Endothelial cell of umbilical vein (primary cell): ENCODE data around the gene BMERB1. TPM values are rescaled to one million over a fixed set of nuclear protein-coding genes. Genes with fewer than 3 reads are reported as not detected.

Experiments used
- BruUV-seq: library from RNA; stranded (reverse); fragments of 400-500 nt; replicated peaks from 2 replicates; lab custom pipeline; 2021; lab: Mats Ljungman, UMichigan
- CTCF ChIA-PET: fragments of 300-600, 350-600 bp; sonication (Branson Sonifier 250); formaldehyde crosslinking; loops from one replicate; lab custom pipeline; 2021; ENCODE audit warnings: antibody characterized with exemption, inconsistent platforms; lab: Charles Lee
- POLR2A ChIA-PET: fragments of 300-600, 350-600 bp; sonication (Branson Sonifier 250); formaldehyde crosslinking; loops from one replicate; lab custom pipeline; 2021; ENCODE audit warnings: antibody characterized with exemption, inconsistent platforms; lab: Charles Lee
- DNase-seq: peaks from one replicate; pipeline ENCODE4 v3.0.0-alpha.2; 2011; ENCODE audit warnings: low read depth, low spot score
- FAIRE-seq: peaks from 2 replicates; lab custom pipeline; 2011; peaks lifted over from hg19 to GRCh38; lab: Jason Lieb, UNC
- H2AFZ ChIP-seq: 2 replicates; pipeline ENCODE4 v1.6.0; 2012; ENCODE audit warnings: low read depth, low read length, control low read depth, inconsistent platforms
- H3K27ac ChIP-seq: 2 replicates; pipeline ENCODE4 v1.5.1; 2011; ENCODE audit warnings: low read depth, mild to moderate bottlenecking, control low read depth, low read length, moderate library complexity; ENCODE audit not compliant: insufficient read depth
- H3K27me3 ChIP-seq, 2 experiments: 2 replicates each; pipeline versions ENCODE4 v1.6.0 to v1.6.1; 2011; ENCODE audit warnings: low read length in 2 of 2, mixed read lengths in 1 of 2; ENCODE audit not compliant: control insufficient read depth in 2 of 2, insufficient read depth in 2 of 2
- H3K36me3 ChIP-seq, 2 experiments: 2 replicates in 1 of 2; 3 replicates in 1 of 2; pipeline ENCODE4 v1.5.1; 2011; ENCODE audit warnings: low read length in 2 of 2, mild to moderate bottlenecking in 1 of 2, moderate library complexity in 1 of 2; ENCODE audit not compliant: control insufficient read depth in 2 of 2, insufficient read depth in 2 of 2; ENCODE audit errors: extremely low read depth in 1 of 2
- H3K4me1 ChIP-seq: 3 replicates; pipeline ENCODE4 v1.5.1; 2011; ENCODE audit warnings: mild to moderate bottlenecking, low read length; ENCODE audit not compliant: control insufficient read depth, insufficient read depth; ENCODE audit errors: extremely low read depth
- H3K4me2 ChIP-seq: 2 replicates; pipeline ENCODE4 v1.6.1; 2011; ENCODE audit warnings: low read length, control low read depth, mixed read lengths; ENCODE audit not compliant: insufficient read depth
- H3K4me3 ChIP-seq, 3 experiments: fragments of 200-600 bp in 1 of 3; sonication (generic), shearing (Covaris generic) in 1 of 3; replicated peaks in 1 of 3; 2 replicates each; pipeline ENCODE4 v1.5.1; 2011 to 2016; ENCODE audit warnings: control low read depth in 3 of 3, low read length in 3 of 3, mild to moderate bottlenecking in 2 of 3, inconsistent platforms in 1 of 3, low read depth in 1 of 3, moderate library complexity in 1 of 3; ENCODE audit not compliant: insufficient read depth in 1 of 3
- H3K79me2 ChIP-seq: 2 replicates; pipeline ENCODE4 v1.6.0; 2012; ENCODE audit warnings: low read length, inconsistent platforms; ENCODE audit not compliant: control insufficient read depth, insufficient read depth
- H3K9ac ChIP-seq: replicated peaks from 2 replicates; pipeline ENCODE3; 2011; ENCODE audit warnings: low read length, control low read depth; ENCODE audit not compliant: insufficient read depth; ENCODE audit errors: extremely low read depth
- H3K9me1 ChIP-seq: replicated peaks from 3 replicates; pipeline ENCODE4 v1.6.0; 2011; ENCODE audit warnings: mild to moderate bottlenecking, low read length; ENCODE audit not compliant: control insufficient read depth, insufficient read depth; ENCODE audit errors: extremely low read depth
- H3K9me3 ChIP-seq: replicated peaks from 2 replicates; pipeline ENCODE4 v1.5.1; 2012; ENCODE audit warnings: low read length, inconsistent platforms; ENCODE audit not compliant: control insufficient read depth, insufficient read depth
- H4K20me1 ChIP-seq: replicated peaks from 2 replicates; pipeline ENCODE3; 2011; ENCODE audit warnings: mild to moderate bottlenecking, low read length; ENCODE audit not compliant: control insufficient read depth, insufficient read depth; ENCODE audit errors: extremely low read depth
- CTCF ChIP-seq, 2 donors: IDR thresholded peaks; 1 replicate in 1 of 2; 2 replicates in 1 of 2; pipeline ENCODE4 v1.5.1; 2011; ENCODE audit warnings: low read length in 2 of 2, mild to moderate bottlenecking in 2 of 2, moderate library complexity in 2 of 2, control low read depth in 1 of 2, inconsistent platforms in 1 of 2, low read depth in 1 of 2; ENCODE audit not compliant: insufficient read depth in 1 of 2; ENCODE audit errors: extremely low read depth in 1 of 2
- EZH2 ChIP-seq: IDR thresholded peaks from 2 replicates; pipeline ENCODE4 v1.6.1; 2012; ENCODE audit warnings: borderline replicate concordance, low read depth, mild to moderate bottlenecking, moderate library complexity, low read length, inconsistent platforms; ENCODE audit not compliant: severe bottlenecking
- FOS ChIP-seq: IDR thresholded peaks from 2 replicates; pipeline ENCODE4 v1.6.1; 2011; ENCODE audit warnings: mild to moderate bottlenecking, low read length, moderate library complexity, borderline replicate concordance; ENCODE audit not compliant: insufficient read depth
- GATA2 ChIP-seq: IDR thresholded peaks from 2 replicates; pipeline ENCODE4 v1.7.0; 2011; ENCODE audit warnings: low read depth, mild to moderate bottlenecking, moderate library complexity, mixed read lengths, low read length; ENCODE audit not compliant: insufficient read length, insufficient read depth
- JUN ChIP-seq: IDR thresholded peaks from 2 replicates; pipeline ENCODE4 v1.6.1; 2011; ENCODE audit warnings: borderline replicate concordance, low read depth; ENCODE audit not compliant: insufficient read length, insufficient read depth
- MAX ChIP-seq: IDR thresholded peaks from 2 replicates; pipeline ENCODE4 v1.6.1; 2011; ENCODE audit not compliant: insufficient read depth, insufficient read length
- MYC ChIP-seq: IDR thresholded peaks from one replicate; pipeline ENCODE4 v1.6.1; 2011; ENCODE audit warnings: mild to moderate bottlenecking, low read depth, low read length
- POLR2A ChIP-seq: IDR thresholded peaks from 2 replicates; pipeline ENCODE4 v1.6.1; 2012; ENCODE audit warnings: low read depth, mild to moderate bottlenecking, control low read depth, low read length
- POLR2AphosphoS5 ChIP-seq: IDR thresholded peaks from 2 replicates; pipeline ENCODE4 v1.6.1; 2012; ENCODE audit warnings: low read depth, mild to moderate bottlenecking, control low read depth, low read length, moderate library complexity; ENCODE audit not compliant: insufficient read depth
- dilution Hi-C: fragments of 300-500 bp; cut with MboI; formaldehyde crosslinking; loops from one replicate; pipeline ENCODE4 v1.15.0; 2019; ENCODE audit warnings: low sequenced_read_pairs; ENCODE audit not compliant: extremely low pct_ligation_motif_present
- intact Hi-C: fragments of 100-400 bp; cut with micrococcal nuclease; formaldehyde crosslinking; loops from one replicate; pipeline ENCODE4 v1.10.0; 2022
- polyA plus RNA-seq, 4 experiments: library from polyadenylated mRNA; depleted of rRNA in 3 of 4; stranded (reverse) in 3 of 4; unstranded in 1 of 4; fragments of >200 nt; gene quantifications; 2 replicates each; pipeline versions ENCODE4 v1.2.1 to v1.2.3, GENCODE V29; 2011 to 2012; ENCODE audit warnings: missing spikeins in 1 of 4
- total RNA-seq: library from RNA; stranded (reverse); gene quantifications from 2 replicates; pipeline ENCODE4 v1.2.3, GENCODE V29; 2021

Gene BMERB1
- total and polyA plus RNA-seq, 2 donors (not counting 3 experiments of a cell fraction or from before 2014, with no cell fraction given) = 14.1 to 17.4 TPM

GRCh38 chr16:15401972-15402371, 32.4 kb upstream of the BMERB1 start:
- intact Hi-C loops (no loop called here), dilution Hi-C loops (no loop called here)
- ChIA-PET CTCF (no interaction called here), POLR2A (no interaction called here)
- Histone ChIP-seq H3K9me1 (no peaks in the 10 kb centered on the region), H3K4me1 (no peaks in the 10 kb centered on the region), H3K9ac (no peak overlapping the region), H3K4me2 (no peak overlapping the region), H2AFZ (no peak overlapping the region), H3K9me3 (no peaks in the 10 kb centered on the region), H4K20me1 (no peaks in the 10 kb centered on the region), H3K79me2 (no peaks in the 10 kb centered on the region), H3K27ac (no peak overlapping the region), H3K27me3 (no peaks in the 10 kb centered on the region), H3K36me3 (no peaks in the 10 kb centered on the region), H3K4me3 (no peak overlapping the region)
- no peak for TF ChIP-seq JUN
- TF ChIP-seq GATA2 = no peak
- TF ChIP-seq FOS = no peak
- no peak for TF ChIP-seq MAX
- TF ChIP-seq POLR2A = no peak
- TF ChIP-seq EZH2 = no peak
- no peak for TF ChIP-seq MYC
- TF ChIP-seq POLR2AphosphoS5 = no peak
- no peak for TF ChIP-seq CTCF (IDR thresholded peaks at IDR 0.05; ENCODE audit: extremely low read depth in 1 of 2, insufficient read depth in 1 of 2, low read depth in 1 of 2, low read length in 2 of 2)
- DNase-seq = no peak
- no TSS peak for BruUV-seq
- FAIRE-seq = no peak
